Skin of body (tissue), 2 donors: ENCODE results near the gene MACROH2A2. TPM values are rescaled to one million over a fixed set of nuclear protein-coding genes. Genes with fewer than 3 reads are reported as not detected.
"Not testable (repeated sequence)": the region's sequence is repeated elsewhere in the genome, so short reads cannot be mapped to it uniquely, and the experiment has no call there.

Source experiments
- DNase-seq: peaks from one replicate; lab custom pipeline; 2025; lab: John Stamatoyannopoulos, UW
- total RNA-seq: library from RNA; depleted of rRNA; stranded (reverse); fragments of >200 nt; gene quantifications from one replicate; pipeline ENCODE4 v1.2.3, GENCODE V29; 2014

The MACROH2A2 gene
- 10.2 TPM for total RNA-seq

GRCh38 chr10:70052462-70053217 lies at the start of gene MACROH2A2:
Gene MACROH2A2 (plus strand): TSS chr10:70052846. CDS start chr10:70075659, 22,813 bp downstream.
- peak; percentile 36 for DNase-seq

- DNase-seq, result no peak
Measured at GRCh38 chr10:70007116-70007820, 45.4 kb upstream of the MACROH2A2 start.

GRCh38 chr10:70031215-70031614 lies 21.4 kb upstream of the MACROH2A2 start:
- DNase-seq, result no peak

- no peak for DNase-seq
Measured at GRCh38 chr10:70032667-70033289, 19.9 kb upstream of the MACROH2A2 start.

- peak; percentile 52 for DNase-seq
Measured at GRCh38 chr10:70034232-70034631, 18.4 kb upstream of the MACROH2A2 start.

GRCh38 chr10:70035531-70035930 lies 17.1 kb upstream of the MACROH2A2 start:
- no peak for DNase-seq

GRCh38 chr10:70038923-70039322 lies 13.7 kb upstream of the MACROH2A2 start:
- no peak for DNase-seq

GRCh38 chr10:70041016-70041415 lies 11.6 kb upstream of the MACROH2A2 start:
- DNase-seq, result no peak

GRCh38 chr10:70041739-70042138 lies 10.9 kb upstream of the MACROH2A2 start:
- DNase-seq, result not testable (repeated sequence)

GRCh38 chr10:70047066-70047465 lies 5.6 kb upstream of the MACROH2A2 start:
- DNase-seq, result not testable (repeated sequence)

GRCh38 chr10:70048030-70048723 lies 4.5 kb upstream of the MACROH2A2 start:
- no peak for DNase-seq

- no peak for DNase-seq
Measured at GRCh38 chr10:70051848-70052247, 798 bp upstream of the MACROH2A2 start.

GRCh38 chr10:70053218-70053840 lies 683 bp downstream of the MACROH2A2 start:
- no peak for DNase-seq

GRCh38 chr10:70053841-70054288 lies 1.2 kb downstream of the MACROH2A2 start:
- no peak for DNase-seq

GRCh38 chr10:70054902-70055301 lies 2.3 kb downstream of the MACROH2A2 start:
- no peak for DNase-seq

- no peak for DNase-seq
Measured at GRCh38 chr10:70055550-70055949, 2.9 kb downstream of the MACROH2A2 start.

- no peak for DNase-seq
Measured at GRCh38 chr10:70057306-70057705, 4.7 kb downstream of the MACROH2A2 start.

GRCh38 chr10:70060389-70060788 lies 7.7 kb downstream of the MACROH2A2 start:
- DNase-seq, result no peak

- DNase-seq, result no peak
Measured at GRCh38 chr10:70063418-70064098, 10.9 kb downstream of the MACROH2A2 start.

GRCh38 chr10:70064486-70064885 lies 11.8 kb downstream of the MACROH2A2 start:
- DNase-seq, result no peak

GRCh38 chr10:70066190-70066589 lies 13.5 kb downstream of the MACROH2A2 start:
- no peak for DNase-seq
